ENCODE data around the gene DPYD. TPM values are rescaled to one million over a fixed set of nuclear protein-coding genes. Genes with fewer than 3 reads are reported as not detected.

The DPYD gene
- total RNA-seq, 2 experiments from 2014 or later = 62.9 to 63.5 TPM

DNA sequence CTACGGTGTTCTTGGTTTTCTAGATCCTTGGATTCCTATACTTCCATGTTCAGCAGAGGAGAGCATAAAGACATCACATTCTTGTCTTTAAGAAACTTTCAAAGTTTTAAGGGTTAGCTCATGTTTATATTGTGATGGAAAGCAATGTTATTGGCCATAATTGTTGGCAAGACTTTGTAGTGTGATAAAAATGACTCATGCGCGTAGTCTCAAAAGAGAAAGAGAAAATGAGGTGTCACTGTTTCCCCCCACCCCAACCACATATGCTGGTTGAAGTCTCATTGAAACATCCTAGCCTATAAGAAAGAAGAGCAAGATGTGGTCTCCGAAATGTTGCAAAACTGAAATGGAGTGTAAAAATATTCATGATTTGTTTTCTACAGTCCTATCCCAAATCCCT is 850.5 kb downstream of the DPYD start:
- no peak overlapping the region for H3K27ac Mint-ChIP-seq
- H3K27me3 Mint-ChIP-seq = no peaks in the 10 kb centered on the region
- H3K36me3 Mint-ChIP-seq (ENCODE audit: low read depth) = no peaks in the 10 kb centered on the region
- H3K4me3 Mint-ChIP-seq = no peak overlapping the region
- DNase-seq = no peak
- no peaks in the 10 kb centered on the region for H3K9me3 Mint-ChIP-seq
- ChIA-PET POLR2A (no interaction called here), CTCF (no interaction called here)
- H3K4me1 Mint-ChIP-seq = no peaks in the 10 kb centered on the region

DNA sequence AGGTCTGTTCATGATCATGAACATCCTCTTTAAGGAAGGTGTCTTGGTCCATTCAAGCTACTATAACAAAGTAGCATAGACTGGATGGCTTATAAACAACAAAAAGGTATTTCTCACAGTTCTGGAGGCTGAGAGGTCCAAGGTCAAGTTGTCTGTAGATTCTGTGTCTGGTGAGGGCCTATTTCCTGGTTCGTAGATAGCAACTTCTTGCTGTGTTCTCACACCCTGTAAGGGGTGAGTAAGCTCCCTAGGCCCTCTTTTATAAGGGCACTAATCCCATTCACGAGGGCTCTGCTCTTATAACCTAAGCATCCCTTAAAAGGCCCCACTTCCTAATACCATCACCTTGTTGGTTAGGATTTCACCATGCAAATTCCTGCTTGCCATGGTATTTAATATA is 851.5 kb downstream of the DPYD start:
- Mint-ChIP-seq H3K27ac (no peak overlapping the region), H3K36me3 (ENCODE audit: low read depth) (no peaks in the 10 kb centered on the region), H3K4me1 (no peaks in the 10 kb centered on the region), H3K4me3 (no peak overlapping the region), H3K27me3 (no peaks in the 10 kb centered on the region), H3K9me3 (no peaks in the 10 kb centered on the region)
- no peak for DNase-seq
- ChIA-PET POLR2A (no interaction called here), CTCF (no interaction called here)

DNA sequence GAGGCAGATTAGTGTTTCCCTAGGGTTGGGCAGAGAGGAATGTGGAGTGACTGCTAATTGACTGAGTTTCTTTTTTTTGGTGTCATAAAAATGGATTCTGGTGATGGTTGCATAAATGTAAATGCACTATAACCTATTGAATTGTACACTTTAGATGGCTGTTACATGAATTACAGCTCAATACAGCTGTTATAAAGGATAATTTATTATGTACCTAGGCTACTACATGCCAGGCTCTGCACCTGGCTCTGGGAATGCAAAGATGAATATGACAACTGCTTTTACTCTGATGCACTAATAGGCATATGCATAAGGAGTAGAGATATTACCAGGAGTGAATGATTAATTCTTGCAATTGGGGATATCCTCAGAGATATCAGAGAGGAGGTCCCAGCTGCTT is 854.0 kb downstream of the DPYD start:
- Mint-ChIP-seq H3K36me3 (ENCODE audit: low read depth) (no peaks in the 10 kb centered on the region), H3K27ac (no peak overlapping the region), H3K27me3 (no peaks in the 10 kb centered on the region), H3K4me1 (no peaks in the 10 kb centered on the region), H3K9me3 (no peaks in the 10 kb centered on the region), H3K4me3 (no peak overlapping the region)
- POLR2A ChIA-PET = no interaction called here
- CTCF ChIA-PET = interaction anchor here (0.6 kb wide), 1 partner anchor 897 kb away, joined by 3 read pairs; no protein-coding TSS in a partner anchor
- no peak for DNase-seq

DNA sequence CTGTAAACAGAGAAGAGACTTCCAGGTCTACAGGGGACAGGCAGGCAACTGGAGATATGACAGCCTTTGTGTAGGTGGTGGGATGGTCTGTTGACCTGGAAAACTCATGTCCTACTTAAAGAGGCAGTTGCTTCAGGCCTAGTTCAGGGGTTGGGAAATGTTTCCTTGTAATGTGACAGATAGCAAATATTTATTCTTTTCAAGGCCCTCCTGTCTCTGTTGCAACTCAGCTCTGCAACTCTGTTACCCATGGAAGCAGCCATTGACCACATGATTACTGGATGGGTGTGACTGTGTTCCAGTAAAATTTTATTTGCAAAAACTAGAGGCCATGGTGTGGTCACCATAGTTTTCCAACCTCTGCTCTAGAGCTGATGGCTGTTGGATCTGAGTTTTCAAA is 857.3 kb downstream of the DPYD start:
- no peaks in the 10 kb centered on the region for H3K27me3 Mint-ChIP-seq
- no peaks in the 10 kb centered on the region for H3K36me3 Mint-ChIP-seq (ENCODE audit: low read depth)
- DNase-seq = no peak
- no peaks in the 10 kb centered on the region for H3K4me1 Mint-ChIP-seq
- no peaks in the 10 kb centered on the region for H3K9me3 Mint-ChIP-seq
- H3K27ac Mint-ChIP-seq = no peak overlapping the region
- POLR2A ChIA-PET = no interaction called here
- CTCF ChIA-PET = no interaction called here
- H3K4me3 Mint-ChIP-seq = no peak overlapping the region

DNA sequence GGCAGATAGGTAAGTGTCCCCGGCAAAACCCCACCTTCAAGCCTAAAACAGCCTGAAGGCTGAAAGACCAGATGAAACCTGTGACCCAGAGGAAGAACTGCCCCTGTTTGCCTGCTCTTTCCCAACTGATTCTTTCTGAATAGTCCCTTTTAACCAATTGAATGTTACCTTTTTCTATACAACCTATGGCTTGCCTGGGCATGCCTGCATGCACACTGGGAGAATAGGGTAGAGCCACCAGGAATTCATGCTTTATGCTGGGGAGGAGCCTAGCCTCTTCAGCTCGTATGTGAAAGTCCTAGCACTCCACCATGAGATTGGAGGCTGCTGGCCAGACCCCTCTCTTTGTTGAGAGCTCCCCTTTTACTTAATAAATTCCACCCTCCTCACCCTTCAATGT is 859.2 kb downstream of the DPYD start:
- H3K4me1 Mint-ChIP-seq = no peaks in the 10 kb centered on the region
- no peaks in the 10 kb centered on the region for H3K27me3 Mint-ChIP-seq
- H3K4me3 Mint-ChIP-seq = no peak overlapping the region
- peaks cover 10% of the 10 kb centered on the region for H3K9me3 Mint-ChIP-seq
- no peak overlapping the region for H3K27ac Mint-ChIP-seq
- DNase-seq = no peak
- ChIA-PET CTCF (no interaction called here), POLR2A (no interaction called here)
- no peaks in the 10 kb centered on the region for H3K36me3 Mint-ChIP-seq (ENCODE audit: low read depth)

DNA sequence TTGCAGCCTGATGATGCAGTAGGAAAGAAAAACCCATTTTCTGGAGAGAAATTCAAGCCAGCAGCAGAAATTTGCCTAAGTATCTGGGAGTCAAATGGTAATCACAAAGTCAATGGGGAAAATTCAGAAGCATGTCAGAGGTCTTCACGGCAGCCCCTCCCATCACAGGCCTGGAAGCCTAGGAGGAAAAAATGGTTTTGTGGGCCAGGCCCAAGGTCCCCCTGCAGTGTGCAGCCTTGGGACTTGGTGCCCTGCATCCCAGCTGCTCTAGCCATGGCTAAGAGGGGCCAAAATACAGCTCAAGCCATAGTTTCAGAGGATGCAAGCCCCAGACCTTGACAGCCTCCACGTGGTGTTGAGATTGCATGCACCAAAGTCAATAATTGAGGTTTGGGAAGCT is 864.4 kb downstream of the DPYD start:
- Mint-ChIP-seq H3K9me3 (peaks cover 24% of the 10 kb centered on the region), H3K4me1 (no peaks in the 10 kb centered on the region), H3K27ac (no peak overlapping the region), H3K36me3 (ENCODE audit: low read depth) (no peaks in the 10 kb centered on the region), H3K27me3 (peaks cover 2% of the 10 kb centered on the region), H3K4me3 (no peak overlapping the region)
- ChIA-PET CTCF (no interaction called here), POLR2A (no interaction called here)
- DNase-seq = no peak

DNA sequence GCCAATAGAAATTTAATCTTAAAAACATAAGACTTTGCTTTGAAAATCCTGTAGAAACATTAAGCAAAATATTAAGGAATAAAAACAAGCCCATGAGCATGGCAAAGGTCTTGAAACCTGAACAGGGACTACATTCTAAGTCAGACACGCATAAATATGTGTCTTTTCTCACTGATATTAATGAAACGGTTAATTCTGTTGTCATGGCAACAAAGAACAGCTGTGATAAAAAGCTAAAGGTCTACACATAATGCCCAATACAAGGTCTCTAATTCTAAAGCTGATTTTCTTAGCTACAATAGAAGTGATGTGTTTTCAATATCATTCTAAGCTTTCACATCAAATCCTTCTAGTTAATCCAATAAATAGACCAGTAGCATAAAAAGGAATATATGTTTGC is 867.6 kb downstream of the DPYD start:
- Mint-ChIP-seq H3K4me1 (no peaks in the 10 kb centered on the region), H3K36me3 (ENCODE audit: low read depth) (no peaks in the 10 kb centered on the region), H3K4me3 (no peak overlapping the region), H3K9me3 (peaks cover 24% of the 10 kb centered on the region), H3K27ac (no peak overlapping the region), H3K27me3 (peaks cover 5% of the 10 kb centered on the region)
- ChIA-PET CTCF (no interaction called here), POLR2A (no interaction called here)
- DNase-seq = no peak

DNA sequence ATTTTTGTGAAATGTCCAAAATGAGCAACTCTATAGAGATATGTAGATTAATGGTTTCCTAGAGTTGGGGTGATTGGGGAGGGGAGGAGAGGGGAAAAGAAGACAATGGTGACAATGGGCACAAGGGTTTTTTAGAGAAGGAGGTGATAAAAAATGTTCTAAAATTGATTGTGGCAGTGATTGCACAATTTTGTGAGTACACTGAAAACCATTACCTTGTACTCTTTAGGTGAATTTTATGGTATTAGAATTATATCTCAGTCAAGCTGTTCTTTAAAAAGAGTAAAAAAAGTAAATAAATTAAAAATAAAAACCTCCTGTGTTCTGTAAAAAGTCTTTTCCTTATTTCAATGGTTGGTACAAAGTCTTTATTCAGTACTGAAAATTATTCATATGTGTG is 869.0 kb downstream of the DPYD start:
- CTCF ChIA-PET = no interaction called here
- H3K4me1 Mint-ChIP-seq = no peaks in the 10 kb centered on the region

DNA sequence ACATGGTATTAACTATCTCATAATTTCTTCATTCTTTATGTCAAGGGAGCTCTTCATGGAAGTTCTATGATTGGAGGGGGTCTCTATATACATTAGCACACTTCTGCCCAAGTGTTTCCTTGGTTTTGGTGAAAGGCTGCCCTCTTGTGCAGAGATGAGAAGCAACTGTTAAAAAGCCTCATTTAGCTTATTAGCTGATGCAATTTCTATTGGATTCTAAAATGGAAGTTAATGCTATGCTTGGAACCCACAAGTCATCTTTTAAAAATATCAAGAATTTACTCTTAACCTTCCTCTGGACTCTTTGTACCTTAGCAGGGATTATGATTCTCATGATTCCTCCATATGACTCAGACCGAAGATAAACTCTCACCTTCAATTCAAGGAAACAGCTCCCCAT is 870.3 kb downstream of the DPYD start:
- Mint-ChIP-seq H3K27ac (no peak overlapping the region), H3K9me3 (peaks cover 5% of the 10 kb centered on the region), H3K4me3 (no peak overlapping the region), H3K36me3 (ENCODE audit: low read depth) (no peaks in the 10 kb centered on the region), H3K27me3 (peaks cover 7% of the 10 kb centered on the region), H3K4me1 (no peaks in the 10 kb centered on the region)
- DNase-seq = no peak
- ChIA-PET CTCF (no interaction called here), POLR2A (no interaction called here)

More for the DNA sequence above, 869.0 kb downstream of the DPYD start:
- no peak overlapping the region for H3K4me3 Mint-ChIP-seq
- H3K36me3 Mint-ChIP-seq (ENCODE audit: low read depth) = no peaks in the 10 kb centered on the region
- H3K27ac Mint-ChIP-seq = no peak overlapping the region
- peaks cover 7% of the 10 kb centered on the region for H3K27me3 Mint-ChIP-seq
- DNase-seq = no peak
- peaks cover 14% of the 10 kb centered on the region for H3K9me3 Mint-ChIP-seq
- POLR2A ChIA-PET = interaction anchor here (0.6 kb wide), 1 partner anchor 355 kb away, joined by 3 read pairs; no protein-coding TSS in a partner anchor

DNA sequence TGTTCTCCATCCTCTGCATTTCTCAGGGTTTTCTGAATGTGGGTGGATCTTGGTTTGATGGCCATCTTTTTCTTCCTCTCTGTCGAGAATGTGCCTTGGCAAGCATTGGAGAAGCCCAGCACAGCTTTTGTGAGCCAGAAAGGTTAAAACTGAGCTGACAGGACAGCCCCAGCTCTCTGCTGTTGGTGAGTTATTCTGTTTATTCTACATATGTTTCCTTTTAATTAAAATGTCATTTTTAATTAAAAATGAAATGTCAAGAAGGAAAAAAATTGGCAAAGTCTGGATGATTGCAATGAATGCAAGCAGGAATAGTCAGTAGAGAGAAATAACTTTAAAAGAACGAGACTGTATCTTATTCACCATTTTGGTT is 873.4 kb downstream of the DPYD start:
- DNase-seq = no peak
- Mint-ChIP-seq H3K36me3 (ENCODE audit: low read depth) (no peaks in the 10 kb centered on the region), H3K9me3 (peaks cover 6% of the 10 kb centered on the region), H3K4me1 (no peaks in the 10 kb centered on the region), H3K4me3 (no peak overlapping the region), H3K27me3 (peaks cover 5% of the 10 kb centered on the region), H3K27ac (no peak overlapping the region)
- POLR2A ChIA-PET = no interaction called here
- CTCF ChIA-PET = no interaction called here

DNA sequence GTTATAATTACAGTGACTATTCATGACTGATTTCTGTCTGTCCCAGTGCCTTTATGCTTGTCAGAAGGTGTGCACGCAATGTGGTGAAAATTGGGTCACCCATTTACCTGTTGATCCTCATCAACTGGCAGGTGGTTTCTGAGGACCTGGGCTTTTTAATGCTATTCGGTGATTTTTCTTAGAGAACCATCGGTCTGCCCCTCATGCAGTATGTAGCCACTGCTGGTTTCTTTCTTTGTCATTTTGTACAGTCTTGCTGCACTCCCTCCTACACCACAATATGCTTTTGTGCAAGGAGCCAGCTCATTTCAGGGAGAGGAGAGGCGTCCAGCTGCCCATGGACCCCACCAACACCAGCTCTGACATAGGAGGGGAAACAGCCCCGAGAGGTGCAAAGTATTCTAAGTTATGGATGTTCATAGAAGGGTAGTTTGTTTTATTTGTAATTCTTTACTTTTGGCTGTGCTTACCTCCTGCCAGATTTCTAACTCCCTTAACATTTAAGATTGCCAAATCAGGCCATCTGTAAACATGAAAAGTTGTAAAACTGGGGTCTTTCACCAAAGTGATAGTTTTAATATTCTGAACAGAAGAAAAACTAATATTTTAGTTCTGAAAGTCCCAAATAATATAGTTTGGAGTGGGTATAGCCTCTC is 873.9 kb downstream of the DPYD start:
- DNase-seq = no peak
- Mint-ChIP-seq H3K9me3 (peaks cover 8% of the 10 kb centered on the region), H3K36me3 (ENCODE audit: low read depth) (no peaks in the 10 kb centered on the region), H3K4me3 (no peak overlapping the region), H3K27ac (no peak overlapping the region), H3K4me1 (no peaks in the 10 kb centered on the region), H3K27me3 (peaks cover 5% of the 10 kb centered on the region)
- POLR2A ChIA-PET = no interaction called here
- CTCF ChIA-PET = no interaction called here

DNA sequence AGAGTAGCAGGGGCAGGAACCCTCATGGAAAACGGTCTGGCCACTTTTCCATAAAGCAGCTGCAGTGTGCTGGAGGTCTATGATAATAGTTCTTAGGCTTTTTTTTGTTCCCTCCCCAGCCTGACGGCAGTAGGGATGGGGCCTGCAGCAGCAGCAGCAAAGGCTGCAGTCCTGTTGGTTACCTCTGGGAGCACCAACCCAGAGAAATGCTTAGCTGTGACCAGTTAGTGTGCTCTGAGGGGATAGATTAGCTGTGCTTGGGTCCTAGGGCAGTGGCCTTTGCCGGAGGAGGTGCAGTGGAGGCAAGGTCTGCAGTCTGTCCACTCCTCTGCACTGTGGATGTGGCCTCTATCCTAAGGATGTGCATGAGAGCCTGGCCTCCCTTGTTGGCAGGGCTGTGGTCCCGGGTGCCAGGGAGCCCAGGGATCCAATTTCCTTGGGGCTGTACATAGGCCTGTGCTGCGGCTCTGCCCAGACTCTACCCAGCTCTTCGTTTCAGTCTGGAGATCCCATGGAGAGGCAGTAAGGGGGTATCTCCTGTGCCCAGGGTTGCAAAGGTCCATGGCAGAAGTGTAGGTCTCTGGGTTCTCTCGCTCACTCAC is 876.6 kb downstream of the DPYD start:
- CTCF ChIA-PET = no interaction called here
- Mint-ChIP-seq H3K36me3 (ENCODE audit: low read depth) (no peaks in the 10 kb centered on the region), H3K9me3 (peaks cover 12% of the 10 kb centered on the region), H3K27me3 (peaks cover 5% of the 10 kb centered on the region), H3K4me3 (no peak overlapping the region), H3K4me1 (no peaks in the 10 kb centered on the region), H3K27ac (no peak overlapping the region)
- no peak for DNase-seq
- POLR2A ChIA-PET = no interaction called here

DNA sequence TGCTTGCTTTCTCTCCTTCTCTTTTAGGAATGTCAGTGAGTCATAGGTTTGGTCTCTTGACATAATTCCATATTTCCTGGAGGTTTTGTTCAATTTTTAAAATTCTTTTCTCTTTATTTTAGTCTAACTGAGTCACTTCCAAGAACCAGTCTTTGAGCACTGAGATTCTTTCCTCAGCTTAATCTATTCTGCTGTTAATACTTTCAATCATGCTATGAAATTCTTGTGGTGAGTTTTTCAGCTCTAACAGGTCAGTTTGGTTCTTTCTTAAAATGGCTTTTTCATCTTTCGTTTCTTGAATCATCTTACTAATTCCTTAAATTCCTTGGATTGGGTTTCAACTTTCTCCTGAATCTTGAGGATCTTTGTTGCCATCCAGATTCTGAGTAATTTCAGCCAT is 878.3 kb downstream of the DPYD start:
- ChIA-PET POLR2A (no interaction called here), CTCF (no interaction called here)
- Mint-ChIP-seq H3K9me3 (peaks cover 12% of the 10 kb centered on the region), H3K4me3 (no peak overlapping the region), H3K27ac (no peak overlapping the region), H3K4me1 (no peaks in the 10 kb centered on the region), H3K27me3 (no peaks in the 10 kb centered on the region), H3K36me3 (ENCODE audit: low read depth) (no peaks in the 10 kb centered on the region)
- no peak for DNase-seq

DNA sequence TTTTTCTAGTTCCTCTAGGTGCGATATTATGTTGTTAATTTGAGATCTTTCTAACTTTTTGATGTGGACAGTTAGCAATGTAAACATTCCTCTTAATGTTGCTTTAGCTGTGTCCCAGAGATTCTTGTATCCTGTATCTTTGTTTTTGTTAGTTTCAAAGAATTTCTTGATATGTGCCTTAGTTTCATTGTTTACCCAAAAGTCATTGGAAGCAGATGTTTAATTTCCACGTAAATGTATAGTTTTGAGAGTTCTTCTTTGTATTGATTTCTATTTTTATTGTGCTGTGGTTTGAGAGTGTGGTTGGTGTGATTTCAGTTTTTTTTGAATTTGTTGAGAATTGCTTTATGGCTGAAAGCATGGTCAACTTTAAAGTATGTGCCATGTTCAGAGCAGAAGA is 879.8 kb downstream of the DPYD start:
- POLR2A ChIA-PET = no interaction called here
- CTCF ChIA-PET = no interaction called here
- peaks cover 12% of the 10 kb centered on the region for H3K9me3 Mint-ChIP-seq
- H3K27ac Mint-ChIP-seq = no peak overlapping the region
- no peaks in the 10 kb centered on the region for H3K36me3 Mint-ChIP-seq (ENCODE audit: low read depth)
- no peak overlapping the region for H3K4me3 Mint-ChIP-seq
- no peak for DNase-seq
- no peaks in the 10 kb centered on the region for H3K4me1 Mint-ChIP-seq
- no peaks in the 10 kb centered on the region for H3K27me3 Mint-ChIP-seq

Data from activated CD4-positive, alpha-beta T cell treated with anti-CD3 and anti-CD28 coated beads, Interleukin-2, amount 10 ng/mL, durations not matched to agents 7 days and 5 days (primary cell).